ENCODE data around the gene SFRP5. TPM values are rescaled to one million over a fixed set of nuclear protein-coding genes. Genes with fewer than 3 reads are reported as not detected.

Gene SFRP5
- total RNA-seq, 1 experiment from 2014 or later: 3.5 TPM

- DNase-seq (ENCODE audit: low spot score): no peak
- Mint-ChIP-seq H3K4me3 (no peak overlapping the region), H3K27me3 (ENCODE audit: low read depth) (peaks cover 20% of the 10 kb centered on the region), H3K36me3 (peaks cover 9% of the 10 kb centered on the region), H3K9me3 (no peaks in the 10 kb centered on the region), H3K4me1 (peaks cover 17% of the 10 kb centered on the region), H3K27ac (peak overlapping the region; percentile 6; the same call in 1 of the 2 replicates)
- CTCF ChIA-PET: interaction anchor here (1.2 kb wide), 1 partner anchor 55 kb away, joined by 4 read pairs; no protein-coding TSS in a partner anchor
- ATAC-seq: no peak
- POLR2A ChIA-PET: interaction anchor here (0.7 to 1.2 kb wide), 2 partner anchors 24 to 77 kb away, joined by 3 to 7 read pairs; partner anchors contain the start of gene AVPI1
- no peak for TF ChIP-seq TCF7 (CRISPR knock-in tag; IDR thresholded peaks at IDR 0.05; ENCODE audit: low read depth)
These were observed 7.3 kb downstream of the SFRP5 start for GRCh38 chr10:97764519-97764931.

- ChIA-PET CTCF (interaction anchor here (0.9 to 2.4 kb wide), 6 partner anchors 8 to 105 kb away, joined by 3 to 13 read pairs (median 10); partner anchors contain the start of gene SFRP5), POLR2A (interaction anchor here (0.7 kb wide), 1 partner anchor 23 kb away, joined by 7 read pairs; no protein-coding TSS in a partner anchor)
- no peak for ATAC-seq
- TF ChIP-seq SP1 (CRISPR knock-in tag; conservative IDR thresholded peaks at IDR 0.05): no peak
- no peak for TF ChIP-seq PRRX2 (CRISPR knock-in tag; IDR thresholded peaks at IDR 0.05)
- peaks cover 14% of the 10 kb centered on the region for H3K27me3 Mint-ChIP-seq (ENCODE audit: low read depth)
- peaks cover 17% of the 10 kb centered on the region for H3K4me1 Mint-ChIP-seq
- no peak overlapping the region for H3K4me3 Mint-ChIP-seq
- no peak overlapping the region for H3K27ac Mint-ChIP-seq
- H3K36me3 Mint-ChIP-seq: peaks cover 9% of the 10 kb centered on the region
- no peak for DNase-seq (ENCODE audit: low spot score)
- H3K9me3 Mint-ChIP-seq: no peaks in the 10 kb centered on the region
These were observed 7.9 kb downstream of the SFRP5 start for GRCh38 chr10:97763947-97764346.

DNA sequence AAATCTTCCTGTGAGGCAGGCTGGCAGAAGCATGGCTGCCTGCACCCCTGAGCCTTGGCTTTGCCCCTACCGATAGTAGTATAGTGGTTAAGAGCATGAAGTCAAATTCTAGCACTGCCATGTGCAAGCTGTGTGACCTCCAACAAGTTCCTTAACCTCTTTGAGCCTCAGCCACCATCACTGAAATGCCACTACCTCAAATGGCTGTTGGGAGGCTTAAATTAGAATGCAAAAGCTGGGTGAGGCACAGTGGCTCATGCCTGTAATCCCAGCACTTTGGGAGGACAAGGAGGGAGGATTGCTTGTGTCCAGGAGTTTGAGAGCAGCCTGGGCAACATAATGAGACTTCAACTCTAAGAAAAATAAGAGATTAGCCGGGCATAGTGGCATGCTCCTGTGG is 8.4 kb downstream of the SFRP5 start:
- peaks cover 17% of the 10 kb centered on the region for H3K4me1 Mint-ChIP-seq
- no peaks in the 10 kb centered on the region for H3K9me3 Mint-ChIP-seq
- ChIA-PET CTCF (interaction anchor here (0.6 to 2.4 kb wide), 13 partner anchors 8 to 546 kb away, joined by 3 to 13 read pairs (median 6); partner anchors contain the start of genes R3HCC1L and SFRP5), POLR2A (interaction anchor here (1.1 kb wide), 1 partner anchor 76 kb away, joined by 3 read pairs; the partner anchor contains the start of gene AVPI1)
- DNase-seq (ENCODE audit: low spot score): no peak
- H3K4me3 Mint-ChIP-seq: no peak overlapping the region
- no peak overlapping the region for H3K27ac Mint-ChIP-seq
- peaks cover 8% of the 10 kb centered on the region for H3K27me3 Mint-ChIP-seq (ENCODE audit: low read depth)
- no peak for TF ChIP-seq FOXK1 (CRISPR knock-in tag; IDR thresholded peaks at IDR 0.05)
- no peak for TF ChIP-seq HMGA2 (CRISPR knock-in tag; IDR thresholded peaks at IDR 0.05)
- no peak for TF ChIP-seq RORB (CRISPR knock-in tag; IDR thresholded peaks at IDR 0.05)
- TF ChIP-seq, protein P1, sequence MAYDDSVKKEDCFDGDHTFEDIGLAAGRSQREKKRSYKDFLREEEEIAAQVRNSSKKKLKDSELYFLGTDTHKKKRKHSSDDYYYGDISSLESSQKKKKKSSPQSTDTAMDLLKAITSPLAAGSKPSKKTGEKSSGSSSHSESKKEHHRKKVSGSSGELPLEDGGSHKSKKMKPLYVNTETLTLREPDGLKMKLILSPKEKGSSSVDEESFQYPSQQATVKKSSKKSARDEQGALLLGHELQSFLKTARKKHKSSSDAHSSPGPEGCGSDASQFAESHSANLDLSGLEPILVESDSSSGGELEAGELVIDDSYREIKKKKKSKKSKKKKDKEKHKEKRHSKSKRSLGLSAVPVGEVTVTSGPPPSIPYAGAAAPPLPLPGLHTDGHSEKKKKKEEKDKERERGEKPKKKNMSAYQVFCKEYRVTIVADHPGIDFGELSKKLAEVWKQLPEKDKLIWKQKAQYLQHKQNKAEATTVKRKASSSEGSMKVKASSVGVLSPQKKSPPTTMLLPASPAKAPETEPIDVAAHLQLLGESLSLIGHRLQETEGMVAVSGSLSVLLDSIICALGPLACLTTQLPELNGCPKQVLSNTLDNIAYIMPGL (CRISPR knock-in tag; IDR thresholded peaks at IDR 0.05): no peak
- TF ChIP-seq ZBTB21 (CRISPR knock-in tag; IDR thresholded peaks at IDR 0.05; ENCODE audit: borderline replicate concordance): no peak
- TF ChIP-seq CREB1 (CRISPR knock-in tag; IDR thresholded peaks at IDR 0.05): no peak
- no peak for TF ChIP-seq GTF2I (CRISPR knock-in tag; conservative IDR thresholded peaks at IDR 0.05)
- TF ChIP-seq, protein P2, sequence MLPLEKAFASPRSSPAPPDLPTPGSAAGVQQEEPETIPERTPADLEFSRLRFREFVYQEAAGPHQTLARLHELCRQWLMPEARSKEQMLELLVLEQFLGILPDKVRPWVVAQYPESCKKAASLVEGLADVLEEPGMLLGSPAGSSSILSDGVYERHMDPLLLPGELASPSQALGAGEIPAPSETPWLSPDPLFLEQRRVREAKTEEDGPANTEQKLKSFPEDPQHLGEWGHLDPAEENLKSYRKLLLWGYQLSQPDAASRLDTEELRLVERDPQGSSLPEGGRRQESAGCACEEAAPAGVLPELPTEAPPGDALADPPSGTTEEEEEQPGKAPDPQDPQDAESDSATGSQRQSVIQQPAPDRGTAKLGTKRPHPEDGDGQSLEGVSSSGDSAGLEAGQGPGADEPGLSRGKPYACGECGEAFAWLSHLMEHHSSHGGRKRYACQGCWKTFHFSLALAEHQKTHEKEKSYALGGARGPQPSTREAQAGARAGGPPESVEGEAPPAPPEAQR (CRISPR knock-in tag; IDR thresholded peaks at IDR 0.05): no peak
- TF ChIP-seq TEAD1 (CRISPR knock-in tag; IDR thresholded peaks at IDR 0.05): no peak
- no peak for ATAC-seq
- peaks cover 9% of the 10 kb centered on the region for H3K36me3 Mint-ChIP-seq

- no peak overlapping the region for H3K27ac Mint-ChIP-seq
- peaks cover 17% of the 10 kb centered on the region for H3K4me1 Mint-ChIP-seq
- H3K36me3 Mint-ChIP-seq: peaks cover 9% of the 10 kb centered on the region
- ChIA-PET POLR2A (interaction anchor here (1.1 kb wide), 1 partner anchor 76 kb away, joined by 3 read pairs; the partner anchor contains the start of gene AVPI1), CTCF (interaction anchor here (0.6 to 2.4 kb wide), 17 partner anchors 9 to 546 kb away, joined by 3 to 13 read pairs (median 5); partner anchors contain the start of genes AVPI1, R3HCC1L and SFRP5)
- DNase-seq (ENCODE audit: low spot score): peak; percentile 78
- peaks cover 3% of the 10 kb centered on the region for H3K27me3 Mint-ChIP-seq (ENCODE audit: low read depth)
- no peaks in the 10 kb centered on the region for H3K9me3 Mint-ChIP-seq
- H3K4me3 Mint-ChIP-seq: no peak overlapping the region
- no peak for TF ChIP-seq PRRX2 (CRISPR knock-in tag; IDR thresholded peaks at IDR 0.05)
- no peak for TF ChIP-seq KAT7 (CRISPR knock-in tag; IDR thresholded peaks at IDR 0.05; ENCODE audit: borderline replicate concordance)
- TF ChIP-seq ZNF121 (CRISPR knock-in tag; IDR thresholded peaks at IDR 0.05): no peak
- TF ChIP-seq TP53 (CRISPR knock-in tag; IDR thresholded peaks at IDR 0.05): no peak
- no peak for TF ChIP-seq NFE2L1 (CRISPR knock-in tag; IDR thresholded peaks at IDR 0.05)
- TF ChIP-seq SMAD4 (CRISPR knock-in tag; IDR thresholded peaks at IDR 0.05): no peak
- TF ChIP-seq, protein P3, sequence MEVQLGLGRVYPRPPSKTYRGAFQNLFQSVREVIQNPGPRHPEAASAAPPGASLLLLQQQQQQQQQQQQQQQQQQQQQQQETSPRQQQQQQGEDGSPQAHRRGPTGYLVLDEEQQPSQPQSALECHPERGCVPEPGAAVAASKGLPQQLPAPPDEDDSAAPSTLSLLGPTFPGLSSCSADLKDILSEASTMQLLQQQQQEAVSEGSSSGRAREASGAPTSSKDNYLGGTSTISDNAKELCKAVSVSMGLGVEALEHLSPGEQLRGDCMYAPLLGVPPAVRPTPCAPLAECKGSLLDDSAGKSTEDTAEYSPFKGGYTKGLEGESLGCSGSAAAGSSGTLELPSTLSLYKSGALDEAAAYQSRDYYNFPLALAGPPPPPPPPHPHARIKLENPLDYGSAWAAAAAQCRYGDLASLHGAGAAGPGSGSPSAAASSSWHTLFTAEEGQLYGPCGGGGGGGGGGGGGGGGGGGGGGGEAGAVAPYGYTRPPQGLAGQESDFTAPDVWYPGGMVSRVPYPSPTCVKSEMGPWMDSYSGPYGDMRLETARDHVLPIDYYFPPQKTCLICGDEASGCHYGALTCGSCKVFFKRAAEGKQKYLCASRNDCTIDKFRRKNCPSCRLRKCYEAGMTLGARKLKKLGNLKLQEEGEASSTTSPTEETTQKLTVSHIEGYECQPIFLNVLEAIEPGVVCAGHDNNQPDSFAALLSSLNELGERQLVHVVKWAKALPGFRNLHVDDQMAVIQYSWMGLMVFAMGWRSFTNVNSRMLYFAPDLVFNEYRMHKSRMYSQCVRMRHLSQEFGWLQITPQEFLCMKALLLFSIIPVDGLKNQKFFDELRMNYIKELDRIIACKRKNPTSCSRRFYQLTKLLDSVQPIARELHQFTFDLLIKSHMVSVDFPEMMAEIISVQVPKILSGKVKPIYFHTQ (CRISPR knock-in tag; IDR thresholded peaks at IDR 0.05): no peak
- TF ChIP-seq, protein P4, sequence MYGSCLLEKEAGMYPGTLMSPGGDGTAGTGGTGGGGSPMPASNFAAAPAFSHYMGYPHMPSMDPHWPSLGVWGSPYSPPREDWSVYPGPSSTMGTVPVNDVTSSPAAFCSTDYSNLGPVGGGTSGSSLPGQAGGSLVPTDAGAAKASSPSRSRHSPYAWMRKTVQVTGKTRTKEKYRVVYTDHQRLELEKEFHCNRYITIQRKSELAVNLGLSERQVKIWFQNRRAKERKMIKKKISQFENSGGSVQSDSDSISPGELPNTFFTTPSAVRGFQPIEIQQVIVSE (CRISPR knock-in tag; IDR thresholded peaks at IDR 0.05; ENCODE audit: borderline replicate concordance): no peak
- ATAC-seq: peak; percentile 81
These were observed 9.0 kb downstream of the SFRP5 start for GRCh38 chr10:97762816-97763215.
